Measurements from ENCODE around the gene FGF14.

The FGF14 gene

GRCh38 chr13:102401766-102402165 lies at the start of gene FGF14:
FGF14 (minus strand) TSS chr13:102402048.
- DNase-seq = no peak
- in situ Hi-C loops (cut with MboI; ENCODE audit: low pct_unique_long_range_greater_than_20kb, low sequenced_read_pairs) = no loop called here

DNA sequence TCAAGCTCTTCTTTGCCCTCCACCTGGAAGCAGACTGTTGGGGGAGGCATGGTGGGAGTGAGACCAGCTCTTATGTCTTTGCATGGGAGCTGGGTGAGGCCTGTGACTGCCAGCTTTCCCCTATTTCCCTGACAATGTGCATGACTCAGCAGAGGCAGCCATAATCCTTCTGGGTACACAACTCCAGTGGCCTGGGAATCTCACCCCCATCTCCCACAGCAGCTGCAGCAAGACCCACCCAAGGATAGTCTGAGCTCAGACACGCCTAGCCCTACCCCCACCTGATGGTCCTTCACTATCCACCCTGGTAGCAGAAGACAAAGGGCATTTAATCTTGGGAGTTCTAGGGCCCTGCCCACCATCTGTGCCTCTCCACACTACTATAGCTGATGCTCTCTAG lies 41.4 kb upstream of the FGF14 start:
- DNase-seq = no peak
- in situ Hi-C loops (cut with MboI; ENCODE audit: low pct_unique_long_range_greater_than_20kb, low sequenced_read_pairs) = no loop called here

DNA sequence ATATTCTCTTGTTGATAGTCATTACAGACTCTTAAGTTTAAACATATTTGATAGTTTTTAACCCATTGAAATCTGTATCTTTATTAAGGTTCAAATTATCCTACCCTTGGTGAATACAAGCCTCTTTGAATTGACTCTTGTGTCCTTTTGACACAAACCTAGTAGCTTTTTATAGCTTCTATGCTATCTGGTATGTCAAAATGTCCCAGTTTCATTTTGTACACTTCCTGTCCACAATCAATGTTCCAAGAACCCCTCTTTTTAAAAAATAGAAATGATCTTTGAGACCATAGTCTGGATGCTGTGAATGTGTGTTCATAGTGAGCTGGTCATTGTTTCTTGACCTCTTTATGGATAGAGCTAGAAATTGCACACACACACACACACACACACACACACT lies 39.2 kb upstream of the FGF14 start:
- DNase-seq = no peak
- in situ Hi-C loops (cut with MboI; ENCODE audit: low pct_unique_long_range_greater_than_20kb, low sequenced_read_pairs) = no loop called here

- no peak for DNase-seq
- in situ Hi-C loops (cut with MboI; ENCODE audit: low pct_unique_long_range_greater_than_20kb, low sequenced_read_pairs) = no loop called here
Observed at GRCh38 chr13:102440259-102440936, 38.5 kb upstream of the FGF14 start.

GRCh38 chr13:102422690-102423089 lies 20.8 kb upstream of the FGF14 start:
- DNase-seq = no peak
- in situ Hi-C loops (cut with MboI; ENCODE audit: low pct_unique_long_range_greater_than_20kb, low sequenced_read_pairs) = no loop called here

DNA sequence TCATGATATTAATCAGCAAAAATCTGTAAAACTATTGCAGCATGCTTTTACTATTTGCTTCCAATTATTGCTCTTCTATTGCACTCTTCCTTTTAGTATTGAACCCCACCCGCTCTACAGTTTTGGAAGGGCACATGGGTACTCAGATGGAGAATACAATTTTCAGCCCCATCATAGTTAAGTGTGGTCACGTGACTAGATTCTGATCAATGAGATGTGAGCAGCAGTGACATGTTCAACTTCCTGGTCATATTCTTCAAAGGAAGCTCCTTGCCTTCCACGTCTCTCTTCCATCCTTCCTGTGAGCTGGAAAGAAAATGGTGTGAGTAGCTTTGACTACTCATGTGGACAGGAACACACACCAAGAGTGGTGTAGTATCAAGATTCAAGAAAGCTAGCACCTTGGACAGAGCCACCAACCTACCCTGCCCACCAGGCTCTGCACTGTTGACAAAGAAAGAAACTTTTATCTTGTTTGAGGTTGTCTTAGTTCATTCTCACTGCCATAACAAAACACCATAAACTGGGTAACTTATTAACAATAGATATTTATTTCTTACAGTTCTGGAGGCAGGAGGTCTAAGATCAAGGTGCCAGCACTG lies 3.8 kb upstream of the FGF14 start:
- in situ Hi-C loops (cut with MboI; ENCODE audit: low pct_unique_long_range_greater_than_20kb, low sequenced_read_pairs) = no loop called here
- DNase-seq = no peak

GRCh38 chr13:102402290-102402689 lies 442 bp upstream of the FGF14 start:
- in situ Hi-C loops (cut with MboI; ENCODE audit: low pct_unique_long_range_greater_than_20kb, low sequenced_read_pairs) = no loop called here
- no peak for DNase-seq

- in situ Hi-C loops (cut with MboI; ENCODE audit: low pct_unique_long_range_greater_than_20kb, low sequenced_read_pairs) = no loop called here
- no peak for DNase-seq
Observed at GRCh38 chr13:102401265-102401664, 583 bp downstream of the FGF14 start.

- no peak for DNase-seq
Observed at GRCh38 chr13:102400675-102401145, 1.1 kb downstream of the FGF14 start.

DNA sequence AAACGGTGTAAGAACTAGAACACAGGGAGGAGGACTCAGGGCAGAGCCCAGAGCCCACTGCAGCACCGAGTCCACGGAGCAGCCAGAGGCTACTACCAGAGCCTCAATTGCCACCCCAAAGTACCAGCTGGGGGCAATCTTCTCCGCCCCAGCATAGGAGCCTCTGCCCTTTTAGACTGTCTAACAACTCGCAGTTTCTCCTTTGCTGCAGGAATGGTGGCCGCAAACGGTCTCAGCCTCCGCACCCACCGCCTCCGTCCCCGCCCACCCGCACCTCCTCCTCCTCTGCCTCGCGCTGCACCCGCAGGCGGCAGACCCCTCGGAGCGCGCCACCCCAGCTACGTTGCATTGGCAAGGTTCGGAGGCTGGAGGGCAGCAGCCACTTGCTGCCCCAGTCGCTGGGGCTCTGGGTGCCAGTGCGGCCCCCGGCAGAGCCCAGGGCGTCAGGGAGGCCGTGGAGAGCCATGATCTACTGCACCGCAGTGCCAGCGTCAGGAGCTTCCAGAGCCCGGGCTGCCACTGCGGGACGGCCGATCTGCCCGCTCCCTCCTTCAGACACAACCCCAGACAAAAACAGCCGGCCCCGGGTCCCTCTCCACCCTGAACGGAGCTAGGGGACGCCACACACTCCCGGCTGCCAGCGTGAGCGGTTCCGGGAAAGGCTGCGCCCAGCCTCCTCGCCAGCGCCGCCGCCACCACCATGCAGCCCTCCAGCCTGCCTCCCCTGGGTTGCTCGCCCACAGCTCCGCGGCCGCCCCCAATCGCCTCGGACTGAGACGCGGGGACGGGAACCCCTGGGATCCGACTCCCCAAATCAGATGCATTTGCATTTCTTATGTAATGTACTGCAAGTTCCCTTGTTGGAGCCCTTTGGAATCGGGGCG lies 1.8 kb downstream of the FGF14 start:
- DNase-seq = no peak
- in situ Hi-C loops (cut with MboI; ENCODE audit: low pct_unique_long_range_greater_than_20kb, low sequenced_read_pairs) = no loop called here

More at GRCh38 chr13:102400675-102401145, 1.1 kb downstream of the FGF14 start:
- in situ Hi-C loops (cut with MboI; ENCODE audit: low pct_unique_long_range_greater_than_20kb, low sequenced_read_pairs) = no loop called here

DNA sequence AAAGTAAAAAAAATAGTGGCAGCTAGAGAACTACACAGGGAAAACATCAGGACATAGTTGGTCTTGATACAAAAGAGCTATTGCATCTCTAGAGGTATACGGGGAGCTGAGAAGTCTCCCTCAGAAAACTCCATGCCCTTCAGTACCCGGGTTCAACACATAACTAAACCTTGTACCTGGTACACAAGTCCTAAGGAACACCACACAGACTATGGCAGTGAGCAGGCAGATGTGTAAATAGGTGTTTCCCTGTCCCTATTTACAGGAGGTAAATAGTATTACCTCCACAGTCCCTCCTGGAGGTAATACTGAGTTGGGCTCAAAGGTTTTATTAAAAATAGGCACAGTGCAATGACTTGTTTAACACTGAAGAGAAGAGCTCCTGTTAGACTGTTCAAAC lies 5.9 kb downstream of the FGF14 start:
- DNase-seq = no peak
- in situ Hi-C loops (cut with MboI; ENCODE audit: low pct_unique_long_range_greater_than_20kb, low sequenced_read_pairs) = no loop called here

- no peak for DNase-seq
- in situ Hi-C loops (cut with MboI; ENCODE audit: low pct_unique_long_range_greater_than_20kb, low sequenced_read_pairs) = no loop called here
Observed at GRCh38 chr13:102395174-102395573, 6.7 kb downstream of the FGF14 start.

DNA sequence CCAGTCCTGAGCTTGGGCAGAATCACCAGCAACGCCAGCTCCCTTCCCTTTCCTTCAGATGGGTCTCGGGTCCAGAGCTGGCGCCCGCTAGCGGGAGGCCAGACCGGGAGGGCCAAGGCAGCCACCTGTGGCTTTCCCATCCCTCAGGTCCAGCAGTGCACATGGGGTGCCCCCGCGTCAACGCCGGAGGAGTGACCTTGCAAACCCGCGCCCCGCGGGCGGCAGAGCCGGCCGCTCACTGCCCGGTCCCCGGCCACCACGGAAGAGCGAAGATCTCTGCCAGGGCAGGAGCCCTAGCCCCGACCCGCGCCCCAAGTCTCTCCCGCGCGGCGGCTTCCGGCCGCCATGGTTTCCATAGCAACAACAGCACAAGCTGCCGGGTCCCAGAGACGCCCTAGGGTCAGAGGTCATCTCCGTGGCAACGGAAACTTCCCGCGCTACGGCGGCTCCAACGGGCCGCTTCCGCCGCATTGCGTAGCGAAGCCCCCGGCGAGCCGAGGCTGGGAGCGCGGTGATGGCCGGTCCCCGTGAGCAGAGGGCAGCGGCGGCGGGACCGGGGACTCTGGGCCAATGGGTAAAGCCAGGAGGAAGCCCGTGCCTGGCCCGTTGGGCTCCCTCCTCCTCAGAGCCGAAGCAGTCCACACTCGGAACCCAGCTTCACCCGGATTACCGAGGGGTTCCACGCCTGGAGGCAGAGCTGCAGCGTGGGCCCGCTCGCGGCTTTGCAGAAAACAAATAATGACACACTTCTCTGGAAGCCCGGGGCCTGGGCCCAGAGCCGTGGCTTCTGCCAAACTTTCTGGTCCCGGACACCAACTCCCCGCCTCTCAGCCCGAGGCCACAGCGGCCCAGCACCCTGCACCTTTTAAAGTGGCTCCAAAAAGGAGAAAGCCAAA lies 7.4 kb downstream of the FGF14 start:
- no peak for DNase-seq
- in situ Hi-C loops (cut with MboI; ENCODE audit: low pct_unique_long_range_greater_than_20kb, low sequenced_read_pairs) = no loop called here

- in situ Hi-C loops (cut with MboI; ENCODE audit: low pct_unique_long_range_greater_than_20kb, low sequenced_read_pairs) = no loop called here
- DNase-seq = no peak
Observed at GRCh38 chr13:102392481-102393209, 9.2 kb downstream of the FGF14 start.

- in situ Hi-C loops (cut with MboI; ENCODE audit: low pct_unique_long_range_greater_than_20kb, low sequenced_read_pairs) = no loop called here
- no peak for DNase-seq
Observed at GRCh38 chr13:102386461-102386860, 15.4 kb downstream of the FGF14 start.

DNA sequence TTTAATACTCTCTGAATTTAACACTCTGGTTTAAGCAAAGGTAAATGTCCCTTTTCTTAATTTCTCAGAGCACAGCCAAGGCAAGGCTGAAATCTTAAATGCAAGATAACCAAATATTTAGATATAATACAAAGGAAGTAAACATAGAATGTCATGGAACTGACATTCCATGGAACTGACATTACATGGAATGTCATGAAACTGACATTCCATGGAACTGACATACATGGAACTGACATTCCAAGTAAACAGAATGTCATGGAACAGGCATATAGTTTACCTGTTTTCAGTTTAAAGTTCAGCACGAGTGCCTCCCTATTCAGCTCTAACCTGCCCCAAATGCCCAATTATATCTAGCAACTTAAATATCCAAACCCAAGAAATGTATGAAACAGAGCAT lies 21.8 kb downstream of the FGF14 start:
- in situ Hi-C loops (cut with MboI; ENCODE audit: low pct_unique_long_range_greater_than_20kb, low sequenced_read_pairs) = no loop called here
- DNase-seq = no peak

GRCh38 chr13:102376318-102376717 lies 25.5 kb downstream of the FGF14 start:
- DNase-seq = no peak
- in situ Hi-C loops (cut with MboI; ENCODE audit: low pct_unique_long_range_greater_than_20kb, low sequenced_read_pairs) = no loop called here

DNA sequence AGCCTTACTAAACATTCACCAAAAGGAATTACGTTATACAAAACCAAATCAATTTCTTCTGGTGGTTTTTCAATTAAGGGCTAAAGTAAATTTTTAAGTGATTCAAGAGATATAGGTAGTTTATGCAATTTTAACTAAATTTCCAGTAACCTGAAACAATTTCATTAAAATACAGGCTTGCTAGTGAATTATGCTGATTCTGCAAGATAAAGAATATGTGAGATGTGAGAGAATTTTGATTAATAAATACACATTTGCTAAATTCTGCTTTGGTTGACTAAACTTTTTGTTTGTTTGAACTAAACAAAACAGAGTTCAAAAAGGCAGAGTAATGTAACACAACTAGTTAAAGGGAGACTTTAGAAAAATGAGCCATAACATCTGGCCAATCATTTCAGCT lies 27.1 kb downstream of the FGF14 start:
- DNase-seq = no peak
- in situ Hi-C loops (cut with MboI; ENCODE audit: low pct_unique_long_range_greater_than_20kb, low sequenced_read_pairs) = no loop called here

- in situ Hi-C loops (cut with MboI; ENCODE audit: low pct_unique_long_range_greater_than_20kb, low sequenced_read_pairs) = no loop called here
- DNase-seq = no peak
Observed at GRCh38 chr13:102374233-102374632, 27.6 kb downstream of the FGF14 start.
